NCI-H2227 treated with DMSO at 0.1 percent for 48 hours (cell line): ENCODE results near the gene TMEM88.

ENCODE experiments used
- DNase-seq: peaks from one replicate; lab custom pipeline; 2025; lab: John Stamatoyannopoulos, UW

Gene TMEM88

GRCh38 chr17:7885367-7886226 is 30.7 kb downstream of the TMEM88 start:
- no peak for DNase-seq

GRCh38 chr17:7886227-7887037 is 31.6 kb downstream of the TMEM88 start:
- DNase-seq, result peak; percentile 80

GRCh38 chr17:7887038-7887481 is 32.2 kb downstream of the TMEM88 start:
- no peak for DNase-seq

- peak; percentile 95 for DNase-seq
These were observed 32.8 kb downstream of the TMEM88 start for GRCh38 chr17:7887482-7888183.

GRCh38 chr17:7888184-7888920 is 33.5 kb downstream of the TMEM88 start, which contains the start of gene CHD3:
Gene CHD3, plus strand, starts transcription at chr17:7888789. Its CDS starts 212 bp downstream, at chr17:7889001.
- DNase-seq, result no peak

GRCh38 chr17:7889166-7889955 is 34.5 kb downstream of the TMEM88 start:
- DNase-seq, result peak; percentile 66

- DNase-seq, result no peak
These were observed 38.5 kb downstream of the TMEM88 start for GRCh38 chr17:7893187-7893880.

- no peak for DNase-seq
These were observed 39.4 kb downstream of the TMEM88 start for GRCh38 chr17:7894226-7894625.

GRCh38 chr17:7894866-7895265 is 40.0 kb downstream of the TMEM88 start:
- no peak for DNase-seq

- DNase-seq, result no peak
These were observed 42.2 kb downstream of the TMEM88 start for GRCh38 chr17:7897090-7897489.

GRCh38 chr17:7897773-7898172 is 42.9 kb downstream of the TMEM88 start:
- peak; percentile 8 for DNase-seq

GRCh38 chr17:7903154-7904103 is 48.6 kb downstream of the TMEM88 start:
- peak; percentile 38 for DNase-seq
